Measurements from ENCODE around the gene CSNK2A1.

CSNK2A1 gene

DNA sequence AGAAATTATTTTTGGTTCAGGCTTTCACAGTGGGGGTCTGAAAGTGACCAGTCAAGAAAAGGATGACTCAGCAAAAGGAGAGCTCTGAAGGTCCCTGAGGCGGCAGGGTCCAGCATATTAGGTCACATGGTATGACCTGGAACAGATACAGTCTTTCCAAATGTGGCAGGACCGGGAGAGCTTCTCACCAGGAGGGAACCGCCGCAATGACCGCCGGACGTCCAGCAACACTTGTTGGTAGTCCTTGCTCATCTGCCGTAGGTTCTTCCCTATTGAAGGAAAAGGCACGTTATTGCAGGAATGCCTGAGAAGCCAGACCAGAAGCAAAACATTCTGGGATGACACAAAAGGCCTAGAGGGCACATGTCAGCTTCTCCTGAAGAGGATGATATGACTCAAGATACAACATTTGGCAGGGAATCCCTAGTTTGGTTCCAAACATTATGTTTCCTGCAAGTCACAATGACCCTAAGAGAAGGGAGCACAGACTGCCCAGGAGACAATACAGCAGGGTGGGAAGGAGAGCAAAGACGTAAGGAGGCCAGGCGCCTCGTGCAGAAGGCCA is 98.6 kb downstream of the CSNK2A1 start:
- H3K36me3 ChIP-seq (ENCODE audit: control insufficient read depth, insufficient read depth, low read length): peaks cover 20% of the 10 kb centered on the region
- H3K4me3 ChIP-seq (ENCODE audit: low read length): no peak overlapping the region
- H3K4me1 ChIP-seq (ENCODE audit: control insufficient read depth, insufficient read depth, low read length): no peaks in the 10 kb centered on the region
- H3K27ac ChIP-seq (ENCODE audit: low read depth, low read length): no peak overlapping the region
- no peaks in the 10 kb centered on the region for H3K27me3 ChIP-seq (ENCODE audit: control insufficient read depth, insufficient read depth, low read length)
- H3K9ac ChIP-seq (ENCODE audit: low read length): no peak overlapping the region

DNA sequence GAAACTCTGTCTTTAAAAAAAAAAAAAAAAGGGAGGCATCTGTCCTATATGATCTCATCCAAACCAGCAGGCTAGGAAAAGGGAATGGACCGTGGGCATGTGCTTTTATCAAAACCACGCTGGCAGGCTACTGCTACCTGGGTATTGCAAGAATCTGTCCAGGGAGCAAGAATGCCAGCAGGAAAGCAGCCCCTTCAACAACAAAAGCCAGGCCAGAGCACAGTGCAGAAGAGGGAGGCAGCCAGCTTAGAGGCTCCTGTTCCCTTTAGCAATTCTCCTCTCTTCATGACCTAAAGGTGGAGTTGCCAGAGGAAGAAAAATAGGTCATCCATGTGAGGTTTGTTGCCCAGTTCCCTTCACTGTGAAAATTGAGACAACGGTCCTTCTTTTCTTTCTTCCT is 99.5 kb downstream of the CSNK2A1 start:
- Histone ChIP-seq H3K27ac (ENCODE audit: low read depth, low read length) (no peak overlapping the region), H3K4me1 (ENCODE audit: control insufficient read depth, insufficient read depth, low read length) (no peaks in the 10 kb centered on the region), H3K27me3 (ENCODE audit: control insufficient read depth, insufficient read depth, low read length) (no peaks in the 10 kb centered on the region), H3K36me3 (ENCODE audit: control insufficient read depth, insufficient read depth, low read length) (peaks cover 26% of the 10 kb centered on the region), H3K4me3 (ENCODE audit: low read length) (no peak overlapping the region), H3K9ac (ENCODE audit: low read length) (no peak overlapping the region)

DNA sequence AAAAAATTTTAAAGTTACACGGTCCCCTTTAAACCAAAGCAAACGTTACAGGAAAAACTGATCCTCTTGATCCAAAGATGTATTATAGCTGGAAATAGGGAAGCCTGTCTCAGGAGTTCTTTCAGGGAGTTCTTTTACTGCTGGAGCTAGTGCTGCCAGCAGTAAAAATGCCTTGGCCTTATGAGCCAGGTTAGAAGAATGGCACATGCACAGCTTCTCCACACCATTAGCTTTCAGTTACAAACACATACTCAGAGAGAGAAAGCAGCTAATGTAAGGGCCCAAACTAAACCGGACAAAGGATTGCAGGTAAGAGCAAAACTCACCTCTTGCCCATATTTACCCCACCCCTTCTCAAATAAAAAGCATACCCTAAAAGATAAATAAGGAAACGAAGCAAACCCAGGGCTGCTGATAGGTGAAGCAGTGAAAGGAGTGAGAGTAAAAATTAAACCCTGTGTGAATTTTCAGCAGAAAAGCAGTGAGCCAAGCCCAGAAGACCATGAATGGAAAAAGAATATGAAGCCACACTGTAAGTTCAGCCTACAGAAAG is 100.3 kb downstream of the CSNK2A1 start:
- Histone ChIP-seq H3K27ac (ENCODE audit: low read depth, low read length) (no peak overlapping the region), H3K9ac (ENCODE audit: low read length) (no peak overlapping the region), H3K27me3 (ENCODE audit: control insufficient read depth, insufficient read depth, low read length) (no peaks in the 10 kb centered on the region), H3K4me1 (ENCODE audit: control insufficient read depth, insufficient read depth, low read length) (no peaks in the 10 kb centered on the region), H3K4me3 (ENCODE audit: low read length) (no peak overlapping the region), H3K36me3 (ENCODE audit: control insufficient read depth, insufficient read depth, low read length) (peaks cover 28% of the 10 kb centered on the region)

DNA sequence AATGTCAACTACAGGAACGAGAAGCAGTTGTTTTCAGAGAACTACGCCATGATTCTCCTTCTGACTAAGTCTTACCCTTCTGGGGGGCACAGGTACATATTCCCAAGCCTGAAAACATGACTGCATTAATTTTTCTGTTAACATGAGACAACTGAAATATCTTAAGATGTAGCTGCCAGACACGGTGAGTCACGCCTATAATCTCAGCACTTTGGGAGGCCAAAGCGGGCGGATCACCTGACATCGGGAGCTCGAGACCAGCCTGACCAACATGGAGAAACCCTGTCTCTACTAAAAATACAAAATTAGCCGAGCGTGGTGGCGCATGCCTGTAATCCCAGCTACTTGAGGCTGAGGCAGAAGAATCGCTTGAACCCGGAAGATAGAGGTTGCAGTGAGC is 103.0 kb downstream of the CSNK2A1 start:
- H3K27me3 ChIP-seq (ENCODE audit: control insufficient read depth, insufficient read depth, low read length): no peaks in the 10 kb centered on the region
- peaks cover 36% of the 10 kb centered on the region for H3K36me3 ChIP-seq (ENCODE audit: control insufficient read depth, insufficient read depth, low read length)
- H3K4me3 ChIP-seq (ENCODE audit: low read length): no peak overlapping the region
- no peaks in the 10 kb centered on the region for H3K4me1 ChIP-seq (ENCODE audit: control insufficient read depth, insufficient read depth, low read length)
- H3K9ac ChIP-seq (ENCODE audit: low read length): no peak overlapping the region
- H3K27ac ChIP-seq (ENCODE audit: low read depth, low read length): no peak overlapping the region

DNA sequence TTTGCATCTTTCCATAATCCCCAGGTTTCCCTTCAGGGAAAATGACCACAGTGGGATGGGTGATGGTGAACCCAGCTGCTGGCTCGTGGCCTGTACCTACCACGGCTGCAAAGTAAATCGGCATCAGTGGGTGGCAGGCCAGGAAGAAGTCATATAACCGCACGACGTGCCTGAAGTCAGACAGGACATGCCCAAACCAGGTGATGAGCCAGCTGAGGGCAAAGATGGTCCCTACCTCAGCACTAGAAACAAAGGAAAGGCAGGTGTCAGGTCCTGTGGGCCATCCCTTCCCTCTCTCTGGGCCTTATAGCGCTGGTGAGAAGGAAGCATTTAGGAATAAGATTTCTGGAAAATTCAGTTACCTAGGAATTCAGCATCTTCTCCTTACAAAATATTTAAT is 103.4 kb downstream of the CSNK2A1 start:
- Histone ChIP-seq H3K4me1 (ENCODE audit: control insufficient read depth, insufficient read depth, low read length) (no peaks in the 10 kb centered on the region), H3K9ac (ENCODE audit: low read length) (no peak overlapping the region), H3K4me3 (ENCODE audit: low read length) (no peak overlapping the region), H3K36me3 (ENCODE audit: control insufficient read depth, insufficient read depth, low read length) (peaks cover 39% of the 10 kb centered on the region), H3K27me3 (ENCODE audit: control insufficient read depth, insufficient read depth, low read length) (no peaks in the 10 kb centered on the region), H3K27ac (ENCODE audit: low read depth, low read length) (no peak overlapping the region)

DNA sequence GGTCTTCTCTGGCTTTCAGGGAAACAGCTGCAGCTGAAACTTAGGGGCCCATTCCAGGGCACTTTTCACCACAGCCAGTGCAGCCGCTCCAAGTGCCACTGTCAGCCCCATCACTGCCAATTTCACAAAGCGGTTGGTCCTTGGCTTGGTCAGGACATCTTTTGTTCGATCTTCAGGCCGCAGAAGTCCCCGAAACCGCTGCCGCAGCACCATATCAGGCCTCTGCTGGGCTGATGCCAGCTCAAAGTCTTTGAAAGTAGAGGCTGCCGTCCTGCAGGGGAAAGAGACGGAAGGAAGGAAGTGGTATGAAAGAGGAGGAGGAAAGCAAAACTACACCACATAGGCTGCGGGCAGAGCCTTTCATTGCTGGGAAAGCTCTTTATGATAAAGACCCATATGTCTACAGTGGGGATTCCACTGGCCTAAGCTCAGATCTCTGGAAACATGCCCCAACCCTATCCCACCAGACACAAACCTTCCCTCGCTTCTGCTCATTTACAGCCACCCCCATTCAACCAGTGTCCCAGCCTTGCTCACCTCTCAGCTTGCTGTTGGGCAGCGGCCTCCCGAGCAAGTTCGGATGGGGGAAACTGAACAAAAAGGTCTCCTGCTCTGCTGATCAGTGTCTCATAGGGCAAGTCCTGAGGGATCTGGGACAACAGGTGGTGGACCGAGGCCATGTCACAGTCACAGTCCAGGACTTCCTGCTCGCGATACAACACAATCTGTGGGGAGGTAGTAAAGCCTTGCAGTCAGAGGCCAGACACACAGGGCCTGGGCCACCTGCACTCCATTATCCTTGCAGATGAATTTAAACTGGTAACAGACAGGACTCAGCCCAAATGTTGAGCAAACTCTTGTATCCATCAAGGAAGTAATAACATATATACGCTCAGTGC is 104.8 kb downstream of the CSNK2A1 start:
- H3K27me3 ChIP-seq (ENCODE audit: control insufficient read depth, insufficient read depth, low read length): no peaks in the 10 kb centered on the region
- H3K27ac ChIP-seq (ENCODE audit: low read depth, low read length): no peak overlapping the region
- H3K9ac ChIP-seq (ENCODE audit: low read length): no peak overlapping the region
- H3K36me3 ChIP-seq (ENCODE audit: control insufficient read depth, insufficient read depth, low read length): peaks cover 41% of the 10 kb centered on the region
- H3K4me3 ChIP-seq (ENCODE audit: low read length): no peak overlapping the region
- no peaks in the 10 kb centered on the region for H3K4me1 ChIP-seq (ENCODE audit: control insufficient read depth, insufficient read depth, low read length)

DNA sequence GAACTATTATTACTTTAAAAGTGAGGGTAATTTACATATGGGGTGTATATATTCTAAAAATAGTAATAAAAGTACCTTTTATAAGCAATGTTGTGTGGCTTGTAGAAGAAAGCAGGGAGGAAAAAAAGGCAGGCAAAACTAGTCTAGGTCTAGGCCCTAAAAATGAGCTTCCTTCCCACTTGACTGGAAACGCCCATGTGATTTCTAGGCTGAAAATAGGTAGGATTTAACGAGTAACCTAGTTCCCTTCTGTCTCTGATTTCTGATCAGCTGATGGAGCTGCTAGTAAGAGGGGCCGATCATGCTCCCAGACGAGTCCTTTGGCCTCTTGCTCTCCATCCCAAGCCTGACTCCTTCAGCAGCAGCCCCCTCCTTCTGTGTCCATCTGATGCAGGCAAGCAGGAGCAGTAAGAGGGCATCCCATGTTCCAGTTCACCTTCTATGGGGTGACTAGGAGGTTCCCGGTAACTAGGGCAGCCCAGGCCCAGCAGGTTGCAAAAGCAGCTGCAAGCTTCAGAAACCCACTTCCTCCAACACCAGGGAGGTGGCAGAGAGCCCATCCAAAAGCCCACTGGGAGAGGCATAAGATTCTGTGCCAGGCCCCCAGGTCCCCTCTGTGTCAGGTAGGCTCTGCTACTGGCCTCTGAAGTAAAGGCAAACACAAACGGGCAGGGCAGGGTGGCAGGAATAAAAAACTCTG is 105.7 kb downstream of the CSNK2A1 start:
- no peak overlapping the region for H3K27ac ChIP-seq (ENCODE audit: low read depth, low read length)
- peaks cover 41% of the 10 kb centered on the region for H3K36me3 ChIP-seq (ENCODE audit: control insufficient read depth, insufficient read depth, low read length)
- no peak overlapping the region for H3K9ac ChIP-seq (ENCODE audit: low read length)
- no peak overlapping the region for H3K4me3 ChIP-seq (ENCODE audit: low read length)
- no peaks in the 10 kb centered on the region for H3K4me1 ChIP-seq (ENCODE audit: control insufficient read depth, insufficient read depth, low read length)
- H3K27me3 ChIP-seq (ENCODE audit: control insufficient read depth, insufficient read depth, low read length): no peaks in the 10 kb centered on the region

DNA sequence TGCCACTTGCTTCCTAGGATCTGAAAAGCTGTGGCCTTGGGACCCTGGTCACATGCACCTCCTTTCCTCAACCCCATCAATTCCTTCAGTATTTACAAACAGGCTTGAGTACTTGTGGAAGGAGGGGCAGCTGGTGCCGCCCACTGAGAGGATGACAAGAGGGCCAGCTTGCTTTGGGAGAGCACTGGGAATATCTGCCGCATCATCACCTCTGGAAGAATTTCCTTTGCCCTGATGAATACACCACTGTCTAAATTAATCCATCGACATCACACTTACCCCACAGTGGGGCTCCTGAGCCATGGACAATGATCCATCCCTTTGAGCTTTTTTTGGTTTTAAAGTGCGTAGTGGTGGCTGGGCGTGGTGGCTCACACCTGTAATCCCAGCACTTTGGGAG is 107.1 kb downstream of the CSNK2A1 start:
- Histone ChIP-seq H3K9ac (ENCODE audit: low read length) (no peak overlapping the region), H3K27me3 (ENCODE audit: control insufficient read depth, insufficient read depth, low read length) (no peaks in the 10 kb centered on the region), H3K4me3 (ENCODE audit: low read length) (no peak overlapping the region), H3K4me1 (ENCODE audit: control insufficient read depth, insufficient read depth, low read length) (no peaks in the 10 kb centered on the region), H3K27ac (ENCODE audit: low read depth, low read length) (no peak overlapping the region), H3K36me3 (ENCODE audit: control insufficient read depth, insufficient read depth, low read length) (peaks cover 35% of the 10 kb centered on the region)

DNA sequence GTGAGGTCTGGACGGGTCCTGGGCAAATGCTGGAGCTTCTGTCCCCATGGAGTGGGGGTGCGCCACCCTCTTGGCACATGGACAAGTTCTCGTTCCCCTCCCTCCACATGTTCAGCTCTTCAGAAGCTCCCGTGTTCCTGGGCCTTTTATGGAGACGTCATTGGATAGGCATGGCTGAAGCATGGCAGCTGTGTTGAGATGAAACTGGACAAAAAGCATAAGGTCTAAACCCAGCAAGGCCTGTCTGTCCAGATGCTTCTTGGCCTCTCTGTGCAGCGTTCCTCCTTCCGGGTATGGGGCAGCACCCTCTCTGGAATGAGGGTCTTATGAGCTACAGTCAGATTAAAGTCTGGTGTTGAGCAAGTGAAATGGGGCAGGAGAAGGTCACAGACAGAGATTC is 108.0 kb downstream of the CSNK2A1 start:
- Histone ChIP-seq H3K27ac (ENCODE audit: low read depth, low read length) (no peak overlapping the region), H3K4me3 (ENCODE audit: low read length) (no peak overlapping the region), H3K4me1 (ENCODE audit: control insufficient read depth, insufficient read depth, low read length) (no peaks in the 10 kb centered on the region), H3K9ac (ENCODE audit: low read length) (no peak overlapping the region), H3K36me3 (ENCODE audit: control insufficient read depth, insufficient read depth, low read length) (peaks cover 38% of the 10 kb centered on the region), H3K27me3 (ENCODE audit: control insufficient read depth, insufficient read depth, low read length) (no peaks in the 10 kb centered on the region)

DNA sequence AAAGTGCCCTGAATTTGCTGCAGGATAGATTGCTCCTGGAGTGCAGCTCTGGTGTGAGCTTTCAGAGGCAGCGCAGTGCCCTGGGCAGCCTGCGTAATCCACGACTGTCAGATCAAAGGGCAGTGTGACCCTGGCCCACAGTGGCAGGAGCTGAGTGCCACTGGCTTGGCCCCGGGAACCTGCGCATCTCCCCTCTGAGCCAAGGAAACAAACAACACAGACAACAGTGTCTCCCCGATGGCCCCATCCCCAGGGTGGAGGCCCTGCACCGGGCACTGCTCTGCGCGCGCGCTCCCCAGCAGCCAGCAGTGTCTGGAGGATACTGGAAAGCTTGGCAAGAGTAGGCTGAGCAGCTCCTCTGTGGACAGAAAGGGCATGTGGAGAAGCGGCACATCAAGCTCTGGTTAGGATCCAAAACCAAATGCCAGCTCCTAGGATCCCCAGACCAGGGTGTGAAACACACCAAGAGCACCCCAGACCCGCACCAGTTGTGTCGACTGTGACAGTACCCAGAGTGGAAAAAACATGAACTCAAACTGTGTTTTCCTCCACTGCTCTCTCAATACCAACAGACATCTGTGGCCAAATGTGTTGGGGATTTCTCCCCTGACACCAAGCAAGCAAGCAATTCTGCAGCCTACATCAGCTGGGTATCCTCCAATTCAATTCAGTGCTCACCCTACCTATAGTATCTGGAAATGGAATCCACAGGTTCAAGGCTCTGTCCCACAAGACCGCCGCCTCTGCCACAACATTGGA is 108.8 kb downstream of the CSNK2A1 start:
- Histone ChIP-seq H3K27me3 (ENCODE audit: control insufficient read depth, insufficient read depth, low read length) (no peaks in the 10 kb centered on the region), H3K9ac (ENCODE audit: low read length) (no peak overlapping the region), H3K36me3 (ENCODE audit: control insufficient read depth, insufficient read depth, low read length) (peaks cover 37% of the 10 kb centered on the region), H3K27ac (ENCODE audit: low read depth, low read length) (no peak overlapping the region), H3K4me1 (ENCODE audit: control insufficient read depth, insufficient read depth, low read length) (no peaks in the 10 kb centered on the region), H3K4me3 (ENCODE audit: low read length) (no peak overlapping the region)

DNA sequence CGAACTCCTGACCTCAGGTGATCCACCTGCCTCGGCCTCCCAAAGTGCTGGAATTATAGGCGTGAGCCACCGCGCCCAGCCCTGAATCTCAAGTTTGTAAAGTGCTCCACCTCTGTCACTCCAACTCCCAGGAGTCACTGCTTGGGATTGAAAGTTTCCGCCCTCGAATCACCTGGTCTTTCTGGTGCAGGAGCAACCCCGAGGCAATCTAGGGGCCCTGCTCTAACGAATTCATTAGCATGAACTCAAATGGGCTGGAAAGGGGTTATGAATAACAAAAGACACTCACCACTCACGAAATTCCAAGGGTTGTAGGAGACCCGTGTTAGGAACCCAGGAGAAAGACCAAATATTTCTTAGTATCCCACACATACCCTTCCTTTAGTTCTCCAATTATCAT is 109.4 kb downstream of the CSNK2A1 start:
- H3K9ac ChIP-seq (ENCODE audit: low read length): no peak overlapping the region
- no peaks in the 10 kb centered on the region for H3K4me1 ChIP-seq (ENCODE audit: control insufficient read depth, insufficient read depth, low read length)
- peaks cover 31% of the 10 kb centered on the region for H3K36me3 ChIP-seq (ENCODE audit: control insufficient read depth, insufficient read depth, low read length)
- H3K4me3 ChIP-seq (ENCODE audit: low read length): no peak overlapping the region
- H3K27ac ChIP-seq (ENCODE audit: low read depth, low read length): no peak overlapping the region
- no peaks in the 10 kb centered on the region for H3K27me3 ChIP-seq (ENCODE audit: control insufficient read depth, insufficient read depth, low read length)
